GM21786 (cell line): ENCODE results near the gene POTEF.
"Not testable (repeated sequence)": the region's sequence is repeated elsewhere in the genome, so short reads cannot be mapped to it uniquely, and the experiment has no call there.

ENCODE experiments used
- ATAC-seq: cut with Tn5 transposase; IDR thresholded peaks from one replicate; pipeline ENCODE4 v1.9.1; 2021; ENCODE audit not compliant: unreplicated experiment

The POTEF gene

DNA sequence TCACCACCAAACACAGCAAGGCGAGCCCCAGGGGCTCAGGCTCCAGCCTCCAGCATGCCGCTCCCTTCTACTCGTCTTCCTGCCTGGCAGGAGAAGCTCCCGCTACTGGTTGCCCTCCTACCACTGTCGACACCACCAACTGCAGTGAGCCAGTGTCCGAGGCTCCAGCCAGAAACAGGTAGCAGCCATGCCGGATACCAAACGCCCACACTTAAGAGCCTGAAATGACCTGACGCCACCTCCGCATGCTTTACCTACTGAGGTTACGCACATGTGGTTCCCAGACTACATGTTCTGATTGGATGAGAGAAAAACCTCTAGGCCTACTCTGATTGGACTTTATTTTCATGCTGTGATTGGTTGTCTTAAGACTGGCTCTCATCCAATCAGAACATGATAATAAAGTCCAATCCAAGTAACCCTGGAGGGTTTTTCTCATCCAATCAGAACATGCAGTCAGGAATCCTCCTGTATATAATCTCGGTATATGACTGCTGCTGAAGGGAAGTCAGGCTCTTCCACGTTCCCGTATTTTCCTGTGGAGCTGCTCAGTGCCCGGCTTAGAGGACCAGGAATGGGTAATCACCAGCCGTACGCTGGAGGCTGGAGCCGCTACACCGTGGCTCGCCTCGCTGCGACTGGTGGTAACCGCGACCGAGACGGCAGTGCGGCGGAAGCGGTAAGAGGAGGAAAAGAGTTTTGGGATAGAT, at the start of gene POTEF:
Gene POTEF (minus strand): TSS at position 103 of the 710 bp plus-strand sequence. CDS start 8,707 bp downstream, outside the sequence.
- not testable (repeated sequence) for ATAC-seq

DNA sequence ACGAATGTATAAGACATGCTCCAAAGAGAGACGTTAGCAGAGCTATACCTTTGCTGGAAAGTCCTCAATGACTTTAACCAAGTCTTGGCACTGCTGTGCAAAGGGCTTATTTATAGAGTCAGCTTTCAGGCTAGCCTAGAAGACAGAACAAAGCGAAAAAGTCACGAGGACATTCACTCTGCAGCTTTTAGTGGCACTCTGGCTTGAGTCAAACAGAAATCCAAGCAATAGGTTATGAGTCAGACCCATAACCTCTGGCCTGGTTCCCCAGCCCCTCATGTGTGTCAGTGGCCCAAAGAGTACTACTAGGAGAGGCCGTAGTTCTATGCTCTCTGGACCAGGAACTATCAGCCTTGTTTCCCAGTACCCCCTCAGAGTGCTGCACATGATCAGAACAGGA, 45.8 kb upstream of the POTEF start:
- peak; percentile 65 for ATAC-seq

DNA sequence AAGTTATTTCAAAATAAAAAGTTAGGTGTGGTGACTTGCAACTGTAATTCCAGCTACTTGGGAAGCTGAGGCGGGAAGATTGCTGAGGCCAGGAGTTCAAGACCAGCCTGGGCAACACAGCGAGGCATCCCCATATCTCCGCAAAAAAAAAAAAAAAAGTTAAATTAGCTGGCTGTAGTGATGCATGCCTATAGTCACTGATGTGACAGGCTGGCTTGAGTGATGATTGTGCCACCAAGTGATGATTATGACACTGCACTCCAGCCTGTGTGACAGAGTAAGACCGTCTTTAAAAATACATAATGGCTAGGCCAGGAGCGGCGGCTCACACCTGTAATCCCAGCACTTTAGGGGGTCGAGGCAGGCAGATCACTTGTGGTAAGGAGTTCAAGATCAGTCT, 40.9 kb upstream of the POTEF start:
- ATAC-seq = no peak

DNA sequence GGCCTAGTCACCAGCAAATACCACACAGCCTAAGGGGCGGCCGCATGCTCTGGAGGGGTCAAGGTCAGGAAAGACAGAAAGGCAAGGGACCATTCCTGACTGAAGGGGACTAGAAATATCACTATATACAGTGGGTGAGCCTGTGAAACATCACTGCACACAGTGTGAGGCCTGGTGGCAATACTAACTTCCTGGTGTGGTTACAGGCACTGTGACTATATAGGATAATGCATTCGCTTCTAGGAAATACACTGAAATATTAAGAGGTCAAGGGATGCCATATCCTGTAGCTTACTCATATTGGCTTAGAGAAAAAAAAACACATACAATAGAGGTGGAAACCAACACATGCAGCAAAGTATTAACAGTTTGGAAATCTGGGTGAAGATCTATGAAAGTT, 40.1 kb upstream of the POTEF start:
- ATAC-seq = not testable (repeated sequence)

DNA sequence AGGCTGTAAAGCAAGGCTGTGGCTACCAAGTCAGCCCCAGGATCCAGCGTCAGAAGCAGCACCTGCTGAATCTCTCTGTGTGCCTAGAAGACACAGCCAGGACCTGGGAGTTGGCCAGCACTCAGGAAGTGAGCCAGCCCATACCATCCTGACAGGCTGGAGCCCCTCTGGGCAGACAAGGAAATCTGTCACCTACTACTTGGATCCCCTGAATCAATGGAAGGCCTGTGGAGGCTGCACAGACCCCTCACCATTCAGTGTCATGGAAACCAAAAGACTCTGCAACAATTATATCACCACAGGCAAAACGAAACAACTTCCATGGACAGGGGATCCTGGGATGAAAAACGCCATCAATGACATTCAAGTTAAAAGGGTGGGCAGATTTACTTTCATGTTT, 37.6 kb upstream of the POTEF start:
- ATAC-seq = not testable (repeated sequence)

DNA sequence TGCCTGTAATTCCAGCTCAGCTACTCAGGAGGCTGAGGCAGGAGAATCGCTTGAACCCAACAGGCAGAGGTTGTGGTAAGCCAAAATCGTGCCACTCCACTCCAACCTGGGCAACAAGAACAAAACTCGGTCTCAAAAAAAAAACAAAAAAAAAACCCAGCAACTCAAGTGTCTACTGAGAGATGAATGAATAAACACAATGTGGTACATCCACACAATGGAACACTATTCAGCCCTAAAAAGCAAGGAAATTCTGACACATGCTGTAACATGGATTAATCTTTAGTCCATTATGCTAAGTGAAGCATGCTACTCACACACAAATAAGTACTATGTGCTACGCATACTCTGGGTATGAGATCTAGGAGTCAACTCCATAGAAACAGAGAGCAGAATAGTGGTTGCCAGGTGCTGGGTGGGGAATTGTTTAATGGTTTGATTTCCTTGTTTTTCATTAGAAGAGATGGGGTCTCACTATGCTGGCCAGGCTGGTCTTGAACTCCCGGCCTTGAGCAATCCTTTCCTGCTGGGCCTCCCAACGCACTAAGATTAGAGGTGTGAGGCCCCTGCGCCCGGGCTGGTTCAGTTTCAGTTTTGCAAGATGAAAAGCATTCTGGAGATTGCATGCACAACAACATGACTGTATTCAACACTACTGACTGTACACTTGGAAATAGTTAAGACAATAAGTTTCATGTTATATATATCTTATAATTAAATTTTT, 36.4 kb upstream of the POTEF start:
- ATAC-seq = no peak

DNA sequence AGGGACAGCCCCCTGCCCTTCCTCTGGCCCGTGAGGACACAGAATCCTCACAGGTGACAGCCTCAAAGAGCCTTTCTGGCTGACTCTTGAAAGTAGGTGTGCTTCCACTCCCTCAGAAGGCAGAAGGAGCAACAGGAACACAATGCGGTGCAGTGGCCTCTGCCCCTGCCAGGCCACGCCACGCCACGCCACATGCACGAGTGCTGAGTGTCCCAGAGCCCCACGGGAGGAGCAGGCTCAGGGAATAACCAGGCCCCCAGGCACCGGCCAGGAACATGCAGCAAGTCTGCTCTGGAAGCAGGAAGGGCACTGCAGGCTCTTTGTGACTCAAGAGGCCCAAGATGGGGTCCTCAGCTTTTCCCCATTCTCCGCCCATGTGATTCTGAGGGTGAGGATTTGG, 33.9 kb upstream of the POTEF start:
- ATAC-seq = no peak

DNA sequence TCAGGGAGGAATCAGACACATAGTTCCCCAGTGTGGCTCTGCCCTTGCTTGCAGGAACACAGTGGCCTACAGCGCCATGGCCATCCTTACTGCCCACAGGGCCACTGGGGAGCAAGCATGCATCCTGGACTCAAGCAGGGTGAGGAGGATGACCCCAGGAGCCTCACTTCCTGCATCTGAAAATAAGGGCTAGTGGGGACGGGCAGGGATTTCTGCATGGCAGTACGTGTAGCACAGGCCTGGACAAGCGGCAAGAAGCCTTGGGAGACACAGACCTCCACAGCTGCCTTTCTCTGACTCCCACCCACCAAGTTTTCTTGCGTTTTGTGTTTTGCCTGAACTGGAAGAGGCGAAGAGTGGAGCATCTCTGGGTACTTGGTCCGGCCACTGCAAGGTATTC, 33.5 kb upstream of the POTEF start:
- ATAC-seq = not testable (repeated sequence)

DNA sequence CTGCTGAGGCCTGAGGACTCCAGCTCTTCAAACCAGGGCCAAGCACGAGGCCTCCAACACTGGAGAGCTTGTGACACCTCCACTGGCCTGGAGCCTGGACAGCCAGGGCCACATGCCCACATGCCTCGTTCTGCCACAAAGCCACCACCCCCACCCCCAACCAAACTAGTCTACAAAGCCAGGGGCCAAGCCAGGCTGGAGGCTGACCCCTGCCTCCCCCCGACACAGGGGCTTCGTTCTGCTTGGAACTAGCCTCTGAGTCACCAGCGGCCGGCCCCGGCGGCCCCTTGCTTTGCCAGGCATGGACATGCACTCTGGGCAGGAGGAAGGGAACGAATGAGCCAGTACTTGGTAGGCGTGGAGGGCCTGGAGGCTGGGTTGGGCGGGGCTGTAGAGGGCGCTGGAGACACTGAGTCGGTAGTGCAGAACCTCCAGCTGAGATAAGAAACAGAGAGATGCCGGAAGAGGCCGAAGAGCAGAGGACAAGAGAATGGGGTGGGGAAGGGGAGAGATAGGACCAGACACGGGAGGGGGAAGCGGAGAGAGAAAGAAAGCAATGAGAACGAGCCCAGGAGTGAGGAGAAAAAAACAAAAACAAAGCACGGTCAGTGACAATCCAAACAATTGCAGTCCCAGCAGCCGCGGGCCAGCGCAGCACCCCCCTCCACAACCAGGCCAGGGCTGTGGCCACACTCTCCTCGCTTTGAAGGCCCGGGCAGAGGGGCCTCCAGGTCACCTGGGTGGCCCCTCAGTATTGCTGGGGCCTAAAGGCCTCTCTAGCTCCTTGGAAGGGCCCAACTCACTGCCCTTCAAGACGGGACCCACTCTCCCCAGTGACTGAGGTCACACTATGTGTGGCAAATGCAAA, 32.0 kb upstream of the POTEF start:
- not testable (repeated sequence) for ATAC-seq

DNA sequence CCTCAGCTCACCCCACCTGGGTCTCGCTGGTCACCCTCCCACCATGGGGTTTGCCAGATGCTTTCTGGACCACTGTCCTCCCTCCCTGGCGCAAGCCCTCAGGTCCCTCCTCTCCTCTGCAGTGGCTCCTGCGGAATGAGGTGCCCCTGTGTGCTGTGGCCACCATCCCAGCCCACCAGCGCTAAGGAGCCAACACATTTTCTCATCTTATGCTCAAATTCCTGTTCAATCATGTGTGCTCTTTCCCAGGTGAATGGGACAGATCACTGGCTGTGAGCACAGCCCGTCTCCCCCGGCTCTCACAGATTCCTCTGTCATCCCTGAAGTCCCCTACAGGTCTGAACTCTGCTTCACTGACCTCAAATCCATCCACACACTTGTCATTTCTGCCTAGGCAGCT, 31.1 kb upstream of the POTEF start:
- ATAC-seq = no peak

DNA sequence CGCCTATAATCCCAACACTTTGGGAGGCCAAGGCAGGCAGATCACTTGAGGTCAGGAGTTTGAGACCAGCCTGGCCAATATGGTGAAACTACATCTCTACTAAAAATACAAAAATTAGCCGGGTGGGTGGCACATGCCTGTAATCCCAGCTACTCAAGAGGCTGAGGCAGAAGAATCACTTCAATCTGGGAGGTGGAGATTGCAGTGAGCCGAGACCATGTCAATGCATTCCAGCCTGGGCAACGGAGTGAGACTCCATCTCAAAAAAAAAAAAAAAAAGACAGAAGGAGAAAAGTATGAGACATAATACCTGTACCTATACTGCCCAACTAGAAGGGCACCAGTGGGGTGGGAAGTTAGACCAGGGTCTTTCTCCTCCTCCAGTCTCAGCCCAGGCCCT, 30.4 kb upstream of the POTEF start:
- ATAC-seq = not testable (repeated sequence)

DNA sequence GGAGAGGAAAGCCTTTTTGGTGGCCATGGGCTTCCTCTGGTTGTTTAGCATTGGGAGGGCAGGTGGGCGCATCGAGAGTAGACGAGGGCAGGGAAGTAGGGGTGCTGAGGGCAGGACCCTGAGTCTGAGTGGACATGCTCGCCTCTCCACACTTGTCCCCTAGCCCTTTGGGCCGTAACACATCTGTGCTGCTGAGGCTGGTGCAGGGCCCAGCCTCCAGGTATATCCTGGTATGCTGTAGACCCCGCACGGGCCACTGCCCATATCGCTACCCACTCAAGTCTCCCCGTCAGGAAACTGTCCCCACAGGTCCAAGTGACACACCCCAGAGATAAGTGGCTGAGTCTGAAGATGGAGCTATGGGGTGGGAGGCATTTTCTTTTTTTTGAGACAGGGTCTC, 29.6 kb upstream of the POTEF start:
- ATAC-seq = no peak

DNA sequence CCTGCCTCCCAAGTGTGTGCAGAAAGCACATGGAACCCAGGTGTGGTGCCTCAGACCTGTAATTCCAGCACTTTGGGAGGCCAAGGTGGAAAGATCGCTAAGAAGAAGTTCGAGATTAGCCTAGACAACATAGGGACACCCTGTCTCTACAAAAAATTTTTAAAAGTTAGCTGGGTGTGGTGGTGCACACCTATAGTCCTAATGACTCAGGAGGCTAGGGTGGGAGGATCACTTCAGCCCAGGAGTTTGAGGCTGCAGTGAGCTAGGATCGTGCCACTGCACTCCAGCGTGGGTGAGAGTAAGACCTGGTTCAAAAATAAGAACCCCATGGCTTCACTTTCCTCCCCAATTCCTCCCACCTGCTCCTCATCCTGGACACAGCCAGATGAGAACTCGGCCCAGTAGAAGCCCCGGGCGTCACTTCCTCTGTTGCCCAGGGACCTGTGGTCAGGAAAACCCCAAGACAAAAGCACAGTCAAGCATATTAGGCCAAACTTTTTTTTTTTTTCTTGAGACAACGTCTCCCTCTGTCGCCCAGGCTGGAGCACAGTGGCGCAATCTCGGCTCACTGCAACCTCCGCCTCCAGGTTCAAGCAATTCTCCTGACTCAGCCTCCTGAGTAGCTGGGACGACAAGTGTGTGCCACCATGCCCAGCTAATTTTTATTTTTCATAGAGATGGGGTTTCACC, 28.9 kb upstream of the POTEF start:
- ATAC-seq = peak; percentile 85

DNA sequence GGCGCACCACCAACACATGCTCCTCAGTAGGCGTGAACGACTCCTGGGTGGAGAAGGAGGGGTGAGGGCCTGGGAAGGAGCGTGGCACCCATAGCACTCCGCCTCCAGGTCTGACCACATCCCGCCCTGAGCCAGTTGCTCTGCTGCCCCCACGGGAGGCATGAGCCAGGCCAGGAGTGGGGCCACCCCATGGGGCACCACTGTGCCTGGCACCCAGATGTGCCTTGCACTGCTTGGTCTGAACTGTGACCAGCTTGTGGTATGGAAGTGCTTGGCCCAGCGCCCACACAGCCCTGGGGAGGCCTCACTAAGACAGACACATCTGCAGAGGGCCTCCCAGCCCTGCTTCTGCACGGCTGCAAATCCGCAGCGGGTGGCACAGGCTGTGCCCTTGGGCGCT, 28.3 kb upstream of the POTEF start:
- ATAC-seq = peak; percentile 51

DNA sequence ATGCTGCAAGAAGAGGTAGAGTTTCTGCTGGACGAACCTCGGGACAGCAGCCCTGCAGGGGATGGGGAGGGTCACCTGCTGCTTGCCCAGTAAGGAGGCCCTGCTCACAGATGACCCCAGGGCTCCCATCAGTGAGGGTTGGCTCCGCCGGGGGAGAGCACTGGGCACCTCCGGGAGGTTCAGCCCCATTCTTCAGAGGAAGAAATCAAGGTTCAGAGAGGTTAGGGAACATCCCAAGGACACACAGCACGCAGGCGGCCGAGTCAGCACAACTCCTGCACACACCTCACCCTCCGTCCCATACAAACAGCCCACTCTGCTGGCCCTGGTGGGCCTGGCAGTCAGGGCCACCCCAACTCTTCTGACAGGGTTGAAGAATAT, 27.6 kb upstream of the POTEF start:
- ATAC-seq = no peak

DNA sequence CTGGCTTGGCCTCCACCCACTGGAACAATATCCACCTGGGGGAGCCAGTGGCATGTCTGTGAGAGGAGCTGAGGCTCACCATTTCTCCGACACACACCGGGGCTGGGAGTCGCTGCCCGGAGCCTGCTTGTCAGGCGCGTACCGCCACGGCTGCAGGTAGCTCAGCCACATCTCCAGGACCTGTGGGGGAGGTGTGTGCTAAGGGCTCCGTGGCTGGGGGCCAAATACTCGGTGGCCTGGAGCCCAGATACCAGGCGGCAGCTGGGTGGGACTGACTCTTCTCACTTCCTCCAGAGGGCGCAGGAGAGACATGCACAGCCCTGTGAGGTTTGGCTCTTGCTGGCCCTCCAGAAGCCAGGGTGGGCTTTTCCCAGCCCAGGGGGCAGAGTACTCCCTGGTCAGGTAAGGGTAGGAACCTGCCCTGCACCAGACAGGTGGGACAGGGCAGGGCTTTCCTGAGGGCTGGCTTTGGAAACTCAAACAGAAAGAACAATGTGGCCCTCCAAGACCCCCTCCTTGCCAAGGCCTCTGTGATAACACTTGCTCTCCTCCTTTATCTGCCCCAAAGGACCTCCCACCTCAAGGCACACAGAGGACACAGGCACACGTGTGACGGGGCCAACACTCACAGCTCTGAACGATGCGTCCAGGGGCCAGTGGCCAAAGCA, 27.1 kb upstream of the POTEF start:
- not testable (repeated sequence) for ATAC-seq

DNA sequence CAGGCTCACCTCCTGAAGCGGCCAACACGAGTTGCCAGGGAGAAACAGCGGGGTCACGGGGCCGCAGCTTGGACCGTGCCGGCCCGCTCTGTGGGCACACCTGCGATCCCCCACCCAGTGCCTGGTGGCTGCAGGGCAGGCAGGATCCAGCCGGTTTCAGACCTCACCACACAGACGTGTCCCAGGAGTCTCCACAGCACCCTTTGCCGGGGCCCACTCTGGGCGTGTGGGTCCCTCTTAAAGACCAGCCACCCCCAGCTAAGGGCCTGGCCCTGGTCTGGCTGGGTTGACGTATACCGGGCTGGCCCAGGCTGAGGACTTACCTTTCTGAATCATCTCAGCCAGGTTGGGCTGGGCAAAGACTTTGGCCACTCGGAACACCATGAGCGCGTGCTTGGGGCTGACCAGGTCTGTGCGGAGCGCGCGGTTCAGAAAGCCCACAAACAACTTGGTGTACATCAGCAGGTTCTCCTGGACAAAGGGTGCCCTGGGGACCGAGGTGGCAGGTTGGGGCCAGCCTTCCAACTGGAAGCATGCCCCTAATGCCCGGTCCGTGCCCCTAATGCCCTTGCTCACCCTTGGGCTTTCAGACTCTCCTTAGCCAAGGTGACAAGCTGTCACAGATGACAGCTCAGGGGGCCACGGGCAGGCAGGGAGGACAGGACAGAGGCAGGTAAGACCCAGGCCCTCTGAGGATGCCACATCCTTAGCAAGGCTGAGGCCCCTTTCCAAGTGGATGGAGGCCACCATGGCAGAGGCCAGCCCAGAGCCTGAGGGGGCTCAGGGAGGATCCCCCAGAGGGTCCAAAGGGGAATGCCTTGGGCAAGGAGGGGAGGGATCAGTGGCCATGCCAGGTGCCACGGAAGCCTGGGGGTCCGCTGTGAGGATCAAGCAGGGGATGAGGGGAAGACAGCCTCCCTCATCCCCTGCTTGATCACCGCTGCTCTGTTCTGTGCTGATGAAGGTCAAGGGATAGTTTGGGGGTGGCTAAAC, 26.0 kb upstream of the POTEF start:
- ATAC-seq = no peak

DNA sequence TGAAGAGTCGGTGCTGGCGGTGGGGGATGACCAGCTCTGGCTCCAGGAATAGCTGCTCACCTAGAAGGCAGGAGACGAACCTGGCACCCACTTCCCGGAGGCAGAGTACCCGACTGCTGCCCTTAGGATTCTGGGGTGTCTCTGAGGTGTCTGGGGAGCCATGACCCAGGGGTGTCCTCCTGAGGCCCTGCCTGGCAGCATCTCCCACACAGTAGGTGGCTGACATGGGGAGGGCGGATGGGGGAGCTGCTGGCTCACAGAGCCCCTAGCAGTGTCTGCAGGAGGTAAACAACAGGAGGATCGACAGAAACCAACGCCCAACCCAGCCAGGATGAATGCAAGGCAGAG, 25.4 kb upstream of the POTEF start:
- ATAC-seq = not testable (repeated sequence)

DNA sequence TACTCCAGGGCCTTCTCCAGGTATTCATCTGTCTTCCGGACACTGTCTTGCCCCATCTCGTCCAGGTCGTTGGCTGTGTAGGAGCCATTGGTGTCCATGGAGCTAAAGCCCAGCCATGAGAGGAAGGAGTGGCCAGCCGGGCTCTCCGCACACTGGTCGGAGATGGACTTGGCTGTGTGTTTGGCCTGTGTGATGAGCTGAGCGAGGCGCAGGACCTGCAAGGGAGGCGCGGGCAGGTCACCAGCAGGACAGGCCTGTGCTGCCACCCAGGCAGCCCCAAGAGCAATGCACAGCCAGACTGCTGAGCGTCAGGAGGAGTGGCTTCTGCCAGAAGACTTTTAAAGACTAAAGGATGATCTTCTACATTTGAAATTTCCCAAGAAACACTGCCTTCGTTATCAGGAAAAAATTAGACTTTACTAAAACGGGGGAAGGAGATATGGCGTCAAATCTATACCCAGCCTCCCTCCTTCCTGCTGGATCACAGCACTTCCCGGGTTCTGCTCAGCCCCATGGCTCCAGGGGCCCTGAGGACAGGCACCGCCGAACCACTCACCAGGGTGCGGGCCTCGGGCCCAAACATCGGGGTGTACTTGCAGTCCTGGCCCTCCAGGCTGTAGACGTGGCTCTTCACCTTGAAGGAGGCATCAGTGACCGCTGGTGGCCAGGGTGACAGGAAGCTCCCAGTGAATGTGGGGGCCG, 24.9 kb upstream of the POTEF start:
- ATAC-seq = not testable (repeated sequence)
